ENCODE measurements around the gene ZC3H7B. TPM values are rescaled to one million over a fixed set of nuclear protein-coding genes. Genes with fewer than 3 reads are reported as not detected.

Gene ZC3H7B
- total RNA-seq, 1 donor from 2014 or later: 28.2 TPM

DNA sequence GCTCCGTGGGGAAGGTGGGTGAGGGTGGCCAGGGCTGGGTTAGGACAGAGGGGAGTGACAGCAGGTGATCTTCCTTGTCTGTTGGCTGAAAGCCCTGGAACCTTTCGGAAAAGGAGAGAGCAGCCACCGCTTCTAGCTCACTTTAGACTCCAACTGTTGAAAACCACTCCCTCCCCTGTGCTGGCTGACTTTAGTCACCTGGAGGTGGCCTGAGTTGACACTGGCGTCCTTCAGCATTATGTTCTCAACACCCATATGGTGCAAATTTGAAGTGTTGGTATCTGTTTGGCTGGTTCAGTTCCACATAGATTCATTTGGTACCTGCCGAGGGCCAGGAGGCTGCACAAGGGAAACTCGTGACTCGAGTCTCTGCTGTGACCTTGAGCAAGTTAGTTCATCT is 28.8 kb downstream of the ZC3H7B start:
- intact Hi-C loops (cut with DNase I): no loop called here
- Histone ChIP-seq H3K36me3 (peaks cover 0 to 70% of the 10 kb centered on the region in 2 donors), H3K4me1 (no peaks in the 10 kb centered on the region), H3K27me3 (no peaks in the 10 kb centered on the region), H3K27ac (no peak overlapping the region), H3K4me3 (no peak overlapping the region), H3K9me3 (no peaks in the 10 kb centered on the region)
- DNase-seq (ENCODE audit: extremely low spot score in 2 of 2): no peak
- TF ChIP-seq POLR2AphosphoS5 (IDR thresholded peaks at IDR 0.05; ENCODE audit: insufficient read depth in 1 of 2, low read depth in 1 of 2) (no peak), POLR2A (IDR thresholded peaks at IDR 0.05) (no peak)
- TF ChIP-seq, protein P1, sequence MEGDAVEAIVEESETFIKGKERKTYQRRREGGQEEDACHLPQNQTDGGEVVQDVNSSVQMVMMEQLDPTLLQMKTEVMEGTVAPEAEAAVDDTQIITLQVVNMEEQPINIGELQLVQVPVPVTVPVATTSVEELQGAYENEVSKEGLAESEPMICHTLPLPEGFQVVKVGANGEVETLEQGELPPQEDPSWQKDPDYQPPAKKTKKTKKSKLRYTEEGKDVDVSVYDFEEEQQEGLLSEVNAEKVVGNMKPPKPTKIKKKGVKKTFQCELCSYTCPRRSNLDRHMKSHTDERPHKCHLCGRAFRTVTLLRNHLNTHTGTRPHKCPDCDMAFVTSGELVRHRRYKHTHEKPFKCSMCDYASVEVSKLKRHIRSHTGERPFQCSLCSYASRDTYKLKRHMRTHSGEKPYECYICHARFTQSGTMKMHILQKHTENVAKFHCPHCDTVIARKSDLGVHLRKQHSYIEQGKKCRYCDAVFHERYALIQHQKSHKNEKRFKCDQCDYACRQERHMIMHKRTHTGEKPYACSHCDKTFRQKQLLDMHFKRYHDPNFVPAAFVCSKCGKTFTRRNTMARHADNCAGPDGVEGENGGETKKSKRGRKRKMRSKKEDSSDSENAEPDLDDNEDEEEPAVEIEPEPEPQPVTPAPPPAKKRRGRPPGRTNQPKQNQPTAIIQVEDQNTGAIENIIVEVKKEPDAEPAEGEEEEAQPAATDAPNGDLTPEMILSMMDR (IDR thresholded peaks at IDR 0.05): no peak

DNA sequence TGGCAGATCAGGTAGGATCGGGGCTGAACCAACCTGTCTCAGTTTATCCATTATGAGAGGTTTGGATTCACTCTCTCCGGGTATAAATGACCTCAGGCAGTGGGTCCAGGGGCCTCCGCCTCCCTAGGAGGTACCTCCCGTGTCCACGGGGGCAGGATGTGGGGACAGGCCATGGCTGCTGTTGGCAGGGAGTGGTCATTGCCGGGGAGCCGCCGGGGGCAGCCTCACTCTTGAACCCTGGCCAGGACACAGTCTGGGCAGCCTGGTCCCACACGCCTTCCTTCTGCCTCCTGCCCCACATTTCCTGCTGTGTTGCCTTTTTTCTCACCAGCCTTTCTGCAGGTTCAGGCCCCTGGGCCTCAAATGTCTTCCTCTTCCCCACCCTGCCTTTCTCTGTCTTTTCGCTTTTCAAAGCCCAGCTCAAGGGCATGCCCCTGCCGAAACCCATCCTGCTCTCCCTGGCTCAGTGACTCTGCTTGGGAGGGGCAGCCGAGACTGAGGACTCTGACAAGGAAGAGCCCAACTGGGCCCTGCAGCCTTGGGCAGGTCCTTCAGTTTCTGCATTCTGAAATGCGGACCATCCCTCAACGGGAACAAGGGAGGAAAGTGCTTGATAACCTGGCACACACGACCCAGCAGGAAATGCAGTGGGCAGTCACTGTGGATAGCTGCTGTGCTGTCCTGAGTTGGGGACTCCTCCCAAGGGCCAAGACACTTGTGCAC is 31.1 kb downstream of the ZC3H7B start:
- TF ChIP-seq POLR2AphosphoS5 (IDR thresholded peaks at IDR 0.05; ENCODE audit: insufficient read depth in 1 of 2, low read depth in 1 of 2): no peak
- TF ChIP-seq, protein P1 (IDR thresholded peaks at IDR 0.05): no peak
- TF ChIP-seq POLR2A (IDR thresholded peaks at IDR 0.05): no peak
- H3K4me3 ChIP-seq: no peak overlapping the region
- no peak for DNase-seq (ENCODE audit: extremely low spot score in 2 of 2)
- no peaks in the 10 kb centered on the region for H3K4me1 ChIP-seq
- H3K27me3 ChIP-seq: no peaks in the 10 kb centered on the region
- intact Hi-C loops (cut with DNase I): loop anchor here (1.0 kb wide), 1 partner anchor 109 kb away; no protein-coding TSS in a partner anchor
- no peak overlapping the region for H3K27ac ChIP-seq
- no peaks in the 10 kb centered on the region for H3K9me3 ChIP-seq
- H3K36me3 ChIP-seq: peaks cover 0 to 50% of the 10 kb centered on the region in 2 donors

DNA sequence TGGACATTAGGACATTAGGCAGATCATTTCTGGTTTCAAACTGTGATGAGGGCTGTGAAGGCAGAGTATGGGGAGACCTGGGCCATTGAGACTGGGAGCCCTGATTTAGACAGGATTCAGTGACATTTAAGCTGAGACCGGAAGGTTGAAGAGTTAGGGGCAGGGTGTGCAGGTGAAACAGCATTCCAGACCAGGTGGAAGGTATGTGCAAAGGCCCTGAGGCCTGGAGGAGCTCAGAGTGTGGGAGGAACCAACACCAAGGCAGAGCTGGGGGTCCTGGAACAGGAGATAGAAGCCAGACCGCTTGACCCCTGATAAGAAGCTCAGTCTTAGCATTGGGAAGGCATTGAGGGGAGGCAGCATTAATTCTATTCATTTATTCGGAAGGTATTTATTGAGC is 32.5 kb downstream of the ZC3H7B start:
- Histone ChIP-seq H3K27me3 (no peaks in the 10 kb centered on the region), H3K4me3 (no peak overlapping the region), H3K27ac (no peak overlapping the region), H3K4me1 (no peaks in the 10 kb centered on the region), H3K9me3 (no peaks in the 10 kb centered on the region), H3K36me3 (peaks cover 0 to 37% of the 10 kb centered on the region in 2 donors)
- intact Hi-C loops (cut with DNase I): no loop called here
- DNase-seq (ENCODE audit: extremely low spot score in 2 of 2): no peak
- TF ChIP-seq POLR2AphosphoS5 (IDR thresholded peaks at IDR 0.05; ENCODE audit: insufficient read depth in 1 of 2, low read depth in 1 of 2) (no peak), POLR2A (IDR thresholded peaks at IDR 0.05) (no peak)

DNA sequence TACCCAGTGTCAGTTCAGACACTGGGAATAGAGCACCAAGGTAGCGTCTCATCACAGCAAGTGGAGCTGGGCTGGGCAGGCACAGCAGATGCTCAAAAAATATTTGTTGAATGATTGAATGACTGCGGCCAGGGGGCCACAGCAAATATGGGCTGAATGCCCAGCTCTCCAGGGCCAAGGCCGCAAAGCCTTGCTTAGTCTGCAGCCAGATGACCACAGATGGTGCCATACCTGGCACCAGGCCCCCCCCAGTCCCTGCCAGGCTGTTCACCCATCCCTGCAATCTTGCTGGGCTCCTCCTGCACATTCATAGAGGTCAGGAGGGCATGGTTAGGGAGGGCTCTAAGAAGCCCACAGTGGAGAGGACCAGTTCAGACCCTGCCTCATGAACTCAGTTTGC is 32.9 kb downstream of the ZC3H7B start:
- no peak for DNase-seq (ENCODE audit: extremely low spot score in 2 of 2)
- TF ChIP-seq, protein P1 (IDR thresholded peaks at IDR 0.05): no peak
- TF ChIP-seq POLR2A (IDR thresholded peaks at IDR 0.05) (no peak), POLR2AphosphoS5 (IDR thresholded peaks at IDR 0.05; ENCODE audit: insufficient read depth in 1 of 2, low read depth in 1 of 2) (no peak)
- H3K27me3 ChIP-seq: no peaks in the 10 kb centered on the region
- H3K9me3 ChIP-seq: no peaks in the 10 kb centered on the region
- H3K27ac ChIP-seq: no peak overlapping the region
- H3K4me1 ChIP-seq: no peaks in the 10 kb centered on the region
- intact Hi-C loops (cut with DNase I): no loop called here
- no peak overlapping the region for H3K4me3 ChIP-seq
- peaks cover 0 to 41% of the 10 kb centered on the region in 2 donors for H3K36me3 ChIP-seq

DNA sequence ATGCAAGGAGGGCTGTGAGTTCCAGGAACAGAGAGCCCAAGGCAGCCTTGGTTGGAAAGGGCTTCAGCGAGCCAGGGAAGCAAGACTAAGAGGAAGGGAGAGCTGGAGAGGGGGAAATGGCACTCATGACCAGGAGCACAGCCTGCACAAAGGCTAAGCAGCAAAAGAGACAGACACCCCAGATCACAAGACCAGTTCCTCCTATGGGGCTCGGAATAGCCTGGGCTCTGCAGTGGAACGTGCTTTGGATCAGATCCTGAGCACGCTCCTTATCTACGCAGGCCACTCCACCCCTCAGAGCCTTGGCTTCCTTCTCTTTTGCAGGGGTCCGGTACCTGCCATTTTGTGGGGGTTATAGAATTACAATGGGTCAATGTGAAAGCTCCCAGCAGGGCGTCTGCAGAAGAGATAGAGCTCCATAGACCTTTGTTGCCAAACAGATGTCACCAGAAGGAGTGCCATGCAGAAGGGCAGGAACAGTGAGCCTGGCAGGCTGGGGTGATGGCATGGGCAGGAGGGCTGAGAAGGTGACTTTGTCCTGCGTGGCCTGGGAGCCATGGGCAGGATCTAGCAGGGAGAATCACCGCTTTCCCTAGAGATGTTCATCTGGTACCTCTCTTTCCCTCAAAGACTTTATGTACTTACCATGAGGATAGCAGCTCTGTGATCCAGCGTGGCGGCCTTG is 33.8 kb downstream of the ZC3H7B start:
- Histone ChIP-seq H3K27me3 (no peaks in the 10 kb centered on the region), H3K36me3 (peaks cover 0 to 40% of the 10 kb centered on the region in 2 donors), H3K9me3 (no peaks in the 10 kb centered on the region), H3K27ac (no peak overlapping the region), H3K4me1 (no peaks in the 10 kb centered on the region), H3K4me3 (no peak overlapping the region)
- DNase-seq (ENCODE audit: extremely low spot score in 2 of 2): no peak
- TF ChIP-seq POLR2AphosphoS5 (IDR thresholded peaks at IDR 0.05; ENCODE audit: insufficient read depth in 1 of 2, low read depth in 1 of 2) (no peak), POLR2A (IDR thresholded peaks at IDR 0.05) (no peak)
- TF ChIP-seq, protein P1 (IDR thresholded peaks at IDR 0.05): no peak
- intact Hi-C loops (cut with DNase I): no loop called here
